ENCODE measurements around the gene WFIKKN1. TPM values are rescaled to one million over a fixed set of nuclear protein-coding genes. Genes with fewer than 3 reads are reported as not detected.
A peak's percentile ranks its signal among the peaks of the same experiment; 100 is the strongest.

WFIKKN1 gene
- total and polyA plus RNA-seq, 2 of the 13 experiments (the other 11 are each of a cell fraction or from before 2014, with no cell fraction given), result 1.7 to 4.9 TPM

GRCh38 chr16:636206-637080, 5.7 kb downstream of the WFIKKN1 start, which contains the start of gene METTL26 (continued):
- TF ChIP-seq MXD3 (CRISPR knock-in tag; IDR thresholded peaks at IDR 0.05) (peak; percentile 87; the same call in 1 of the 2 replicates), ZNF33A (CRISPR knock-in tag; IDR thresholded peaks at IDR 0.05; ENCODE audit: borderline replicate concordance) (peak; percentile 81; the same call in 1 of the 2 replicates), ZSCAN30 (CRISPR knock-in tag; IDR thresholded peaks at IDR 0.05) (no peak), MTA1 (CRISPR knock-in tag; IDR thresholded peaks at IDR 0.05; ENCODE audit: borderline replicate concordance) (peak; percentile 1; the same call in 1 of the 2 replicates), FOXM1 (CRISPR knock-in tag; IDR thresholded peaks at IDR 0.05) (no peak), CREBL2 (CRISPR knock-in tag; IDR thresholded peaks at IDR 0.05; ENCODE audit: borderline replicate concordance) (no peak), ZBED4 (CRISPR knock-in tag; IDR thresholded peaks at IDR 0.05; ENCODE audit: borderline replicate concordance) (no peak; the same call in 1 of the 2 replicates), HOXA7 (CRISPR knock-in tag; IDR thresholded peaks at IDR 0.05) (no peak), HNRNPLL (IDR thresholded peaks at IDR 0.05; ENCODE audit: low read depth, low read length, poor library complexity, severe bottlenecking) (peak; percentile 70), KLF6 (CRISPR knock-in tag; IDR thresholded peaks at IDR 0.05) (no peak; the same call in 1 of the 2 replicates), ZNF263 (CRISPR knock-in tag; IDR thresholded peaks at IDR 0.05) (peak; percentile 19), TFAP4 (IDR thresholded peaks at IDR 0.05; ENCODE audit: borderline replicate concordance, low read depth) (no peak; the same call in 1 of the 2 replicates), HNF4A (CRISPR knock-in tag; IDR thresholded peaks at IDR 0.05) (no peak), SETDB1 (CRISPR knock-in tag; IDR thresholded peaks at IDR 0.05; ENCODE audit: borderline replicate concordance) (no peak), GABPA (IDR thresholded peaks at IDR 0.05; ENCODE audit: low read depth, low read length) (peak; percentile 54; the same call in 1 of the 2 replicates), GABPA (CRISPR knock-in tag; IDR thresholded peaks at IDR 0.05; ENCODE audit: low read depth) (peak; percentile 78), ZXDC (CRISPR knock-in tag; IDR thresholded peaks at IDR 0.05) (no peak), CEBPG (CRISPR knock-in tag; IDR thresholded peaks at IDR 0.05) (no peak; the same call in 1 of the 2 replicates), GLI4 (CRISPR knock-in tag; IDR thresholded peaks at IDR 0.05; ENCODE audit: borderline replicate concordance) (no peak), FOSL1 (CRISPR knock-in tag; IDR thresholded peaks at IDR 0.05; ENCODE audit: borderline replicate concordance) (no peak), SKI (IDR thresholded peaks at IDR 0.05; ENCODE audit: partially characterized antibody) (peak; percentile 57), BRD4 (CRISPR knock-in tag; IDR thresholded peaks at IDR 0.05) (peak; percentile 17; the same call in 1 of the 2 replicates)
